Keratinocyte (primary cell): ENCODE measurements around the gene C19orf38. TPM values are rescaled to one million over a fixed set of nuclear protein-coding genes. Genes with fewer than 3 reads are reported as not detected.

Experiments
- DNase-seq: peaks from one replicate; pipeline ENCODE4 v3.0.0-alpha.2; 2011; ENCODE audit warnings: low read depth, missing footprints, low spot score
- FAIRE-seq: peaks from 2 replicates; lab custom pipeline; 2011; peaks lifted over from hg19 to GRCh38; lab: Jason Lieb, UNC
- H2AFZ ChIP-seq: 2 replicates; pipeline ENCODE4 v1.6.0; 2012; ENCODE audit warnings: low read length, control low read depth, inconsistent platforms; ENCODE audit not compliant: control insufficient read depth
- H3K27ac ChIP-seq: 2 replicates; pipeline ENCODE4 v1.5.1; 2011; ENCODE audit warnings: low read length; ENCODE audit not compliant: control insufficient read depth, insufficient read depth
- H3K27me3 ChIP-seq: 3 replicates; pipeline ENCODE4 v1.6.0; 2011; ENCODE audit warnings: low read length; ENCODE audit not compliant: control insufficient read depth, insufficient read depth; ENCODE audit errors: extremely low read depth
- H3K36me3 ChIP-seq, 2 experiments: 2 replicates in 1 of 2; 3 replicates in 1 of 2; pipeline ENCODE4 v1.5.1; 2011; ENCODE audit warnings: low read length in 2 of 2, mild to moderate bottlenecking in 1 of 2; ENCODE audit not compliant: control insufficient read depth in 2 of 2, insufficient read depth in 2 of 2; ENCODE audit errors: extremely low read depth in 1 of 2
- H3K4me1 ChIP-seq: 3 replicates; pipeline ENCODE4 v1.5.1; 2011; ENCODE audit warnings: low read length; ENCODE audit not compliant: control insufficient read depth, insufficient read depth; ENCODE audit errors: extremely low read depth
- H3K4me2 ChIP-seq: 3 replicates; pipeline ENCODE4 v1.6.0; 2011; ENCODE audit warnings: low read depth, low read length; ENCODE audit not compliant: control insufficient read depth, insufficient read depth; ENCODE audit errors: extremely low read depth
- H3K4me3 ChIP-seq, 3 experiments: fragments of 200-600 bp in 1 of 3; sonication (generic) in 1 of 3; 2 replicates in 2 of 3; 3 replicates in 1 of 3; pipeline ENCODE4 v1.5.1; 2011 to 2016; ENCODE audit warnings: low read length in 3 of 3, mild to moderate bottlenecking in 3 of 3, control low read depth in 2 of 3, inconsistent platforms in 1 of 3, low read depth in 1 of 3, mixed read lengths in 1 of 3, mixed run types in 1 of 3, moderate library complexity in 1 of 3; ENCODE audit not compliant: control insufficient read depth in 2 of 3, insufficient read depth in 2 of 3; ENCODE audit errors: extremely low read depth in 1 of 3
- H3K79me2 ChIP-seq: 2 replicates; pipeline ENCODE4 v1.6.0; 2012; ENCODE audit warnings: low read length; ENCODE audit not compliant: control insufficient read depth, insufficient read depth
- H3K9ac ChIP-seq: 3 replicates; pipeline ENCODE4 v1.6.0; 2011; ENCODE audit warnings: low read length; ENCODE audit not compliant: control insufficient read depth, insufficient read depth; ENCODE audit errors: extremely low read depth
- H3K9me1 ChIP-seq: 3 replicates; pipeline ENCODE4 v1.6.0; 2011; ENCODE audit warnings: low read length; ENCODE audit not compliant: control insufficient read depth, insufficient read depth; ENCODE audit errors: extremely low read depth
- H3K9me3 ChIP-seq: 2 replicates; pipeline ENCODE4 v1.5.1; 2012; ENCODE audit warnings: low read depth, low read length; ENCODE audit not compliant: control insufficient read depth
- H4K20me1 ChIP-seq: 3 replicates; pipeline ENCODE4 v1.6.0; 2011; ENCODE audit warnings: low read length; ENCODE audit not compliant: control insufficient read depth, insufficient read depth; ENCODE audit errors: extremely low read depth
- EZH2 ChIP-seq: IDR thresholded peaks from one replicate; pipeline ENCODE4 v1.6.1; 2012; ENCODE audit warnings: inconsistent platforms, mild to moderate bottlenecking, low read length, moderate library complexity
- dilution Hi-C: fragments of 300-500 bp; cut with MboI; formaldehyde crosslinking; loops from one replicate; pipeline ENCODE4 v1.7.0; 2020; ENCODE audit warnings: low sequenced_read_pairs; ENCODE audit not compliant: extremely low pct_ligation_motif_present
- polyA plus RNA-seq, 5 experiments: library from polyadenylated mRNA; depleted of rRNA in 3 of 5; stranded (reverse) in 3 of 5; stranded (forward) in 1 of 5; unstranded in 1 of 5; fragments of >200 nt; gene quantifications; 1 replicate in 1 of 5; 2 replicates in 3 of 5; 3 replicates in 1 of 5; pipeline versions ENCODE4 v1.2.1 to v1.2.3, GENCODE V29; 2011 to 2012; ENCODE audit warnings: missing spikeins in 2 of 5, low read depth in 1 of 5, low replicate concordance in 1 of 5
- TF ChIP-seq, protein P1 (sequence below), 3 experiments: IDR thresholded peaks in 1 of 3; conservative IDR thresholded peaks in 1 of 3; optimal IDR thresholded peaks in 1 of 3; 2 replicates in 2 of 3; 3 replicates in 1 of 3; pipeline versions ENCODE3 to v1.5.1; 2011; ENCODE audit warnings: low read length in 3 of 3, mild to moderate bottlenecking in 3 of 3, moderate library complexity in 2 of 3, control low read depth in 1 of 3, inconsistent platforms in 1 of 3; ENCODE audit not compliant: insufficient read depth in 2 of 3; ENCODE audit errors: extremely low read depth in 1 of 3

The C19orf38 gene
- polyA plus RNA-seq, 1 donor (not counting 4 experiments of a cell fraction or from before 2014, with no cell fraction given): 0.14 TPM

- H3K9me1 ChIP-seq: no peaks in the 10 kb centered on the region
- peak overlapping the region; percentile 85 for H3K4me2 ChIP-seq
- H3K4me1 ChIP-seq: peaks cover 12% of the 10 kb centered on the region
- H3K9ac ChIP-seq: peak overlapping the region; percentile 85
- no peaks in the 10 kb centered on the region for H3K36me3 ChIP-seq
- peak overlapping the region; percentile 56 for H3K27ac ChIP-seq
- H3K79me2 ChIP-seq: peaks cover 46% of the 10 kb centered on the region
- TF ChIP-seq EZH2: no peak
- TF ChIP-seq, protein P1, sequence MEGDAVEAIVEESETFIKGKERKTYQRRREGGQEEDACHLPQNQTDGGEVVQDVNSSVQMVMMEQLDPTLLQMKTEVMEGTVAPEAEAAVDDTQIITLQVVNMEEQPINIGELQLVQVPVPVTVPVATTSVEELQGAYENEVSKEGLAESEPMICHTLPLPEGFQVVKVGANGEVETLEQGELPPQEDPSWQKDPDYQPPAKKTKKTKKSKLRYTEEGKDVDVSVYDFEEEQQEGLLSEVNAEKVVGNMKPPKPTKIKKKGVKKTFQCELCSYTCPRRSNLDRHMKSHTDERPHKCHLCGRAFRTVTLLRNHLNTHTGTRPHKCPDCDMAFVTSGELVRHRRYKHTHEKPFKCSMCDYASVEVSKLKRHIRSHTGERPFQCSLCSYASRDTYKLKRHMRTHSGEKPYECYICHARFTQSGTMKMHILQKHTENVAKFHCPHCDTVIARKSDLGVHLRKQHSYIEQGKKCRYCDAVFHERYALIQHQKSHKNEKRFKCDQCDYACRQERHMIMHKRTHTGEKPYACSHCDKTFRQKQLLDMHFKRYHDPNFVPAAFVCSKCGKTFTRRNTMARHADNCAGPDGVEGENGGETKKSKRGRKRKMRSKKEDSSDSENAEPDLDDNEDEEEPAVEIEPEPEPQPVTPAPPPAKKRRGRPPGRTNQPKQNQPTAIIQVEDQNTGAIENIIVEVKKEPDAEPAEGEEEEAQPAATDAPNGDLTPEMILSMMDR (optimal IDR thresholded peaks at IDR 0.05 in 1 of 3, IDR thresholded peaks at IDR 0.05 in 1 of 3, conservative IDR thresholded peaks at IDR 0.05 in 1 of 3; ENCODE audit: extremely low read depth in 1 of 3, insufficient read depth in 2 of 3, low read length in 3 of 3): peak in 2 of 3 experiments; percentile 8 to 30
- peak overlapping the region; percentile 75 to 96 (median 87) for H3K4me3 ChIP-seq
- dilution Hi-C loops: no loop called here
- no peaks in the 10 kb centered on the region for H3K27me3 ChIP-seq
- H4K20me1 ChIP-seq: peaks cover under 1% of the 10 kb centered on the region
- no peak for FAIRE-seq
- no peak for DNase-seq
- no peaks in the 10 kb centered on the region for H3K9me3 ChIP-seq
- H2AFZ ChIP-seq: peak overlapping the region; percentile 26
These were observed 23.7 kb downstream of the C19orf38 start for GRCh38 chr19:10871711-10872545.

DNA sequence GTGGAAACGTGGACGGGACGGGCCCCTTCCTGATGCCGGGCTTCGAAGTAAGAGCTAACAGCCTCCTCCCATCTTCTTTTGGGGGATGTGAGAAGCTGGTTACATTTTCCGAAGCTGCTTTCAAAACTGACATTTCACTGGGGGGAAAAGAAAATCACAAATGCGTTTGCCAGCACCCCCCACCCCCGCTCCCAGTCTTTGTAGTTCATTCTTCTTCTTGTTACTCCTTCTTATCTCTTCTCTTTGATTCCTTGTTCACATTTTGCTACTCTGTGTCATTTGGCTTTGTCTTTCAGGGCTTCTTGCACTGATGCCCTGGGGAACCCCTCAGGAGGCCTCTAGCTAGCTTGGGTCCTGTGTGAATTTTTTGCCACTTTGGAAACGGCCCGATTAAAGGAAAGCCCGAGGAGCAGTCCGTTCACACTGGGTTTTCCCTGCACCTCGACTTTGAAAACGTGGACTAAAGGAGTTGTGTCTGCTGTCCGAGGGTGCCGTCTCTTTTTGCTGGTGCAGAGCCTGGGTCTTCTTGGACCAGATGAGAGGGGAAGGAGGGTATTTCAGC lies 24.4 kb downstream of the C19orf38 start:
- dilution Hi-C loops: no loop called here
- DNase-seq (no peak), FAIRE-seq (no peak)
- no peak for TF ChIP-seq EZH2
- TF ChIP-seq, protein P1 (optimal IDR thresholded peaks at IDR 0.05 in 1 of 3, IDR thresholded peaks at IDR 0.05 in 1 of 3, conservative IDR thresholded peaks at IDR 0.05 in 1 of 3; ENCODE audit: extremely low read depth in 1 of 3, insufficient read depth in 2 of 3, low read length in 3 of 3): no peak
- H3K9me3 ChIP-seq: no peaks in the 10 kb centered on the region
- H3K27ac ChIP-seq: peak overlapping the region; percentile 56
- H3K9ac ChIP-seq: peak overlapping the region; percentile 85
- H3K4me3 ChIP-seq: peak overlapping the region; percentile 75 to 96 (median 87)
- peaks cover 12% of the 10 kb centered on the region for H3K4me1 ChIP-seq
- H4K20me1 ChIP-seq: peaks cover 4% of the 10 kb centered on the region
- H3K27me3 ChIP-seq: no peaks in the 10 kb centered on the region
- no peaks in the 10 kb centered on the region for H3K9me1 ChIP-seq
- peaks cover 0 to 2% of the 10 kb centered on the region in 2 experiments for H3K36me3 ChIP-seq
- no peak overlapping the region for H2AFZ ChIP-seq
- peaks cover 49% of the 10 kb centered on the region for H3K79me2 ChIP-seq
- peak overlapping the region; percentile 85 for H3K4me2 ChIP-seq
